Uterus (tissue), 4 donors: ENCODE results near the gene CTDSP2. TPM values are rescaled to one million over a fixed set of nuclear protein-coding genes. Genes with fewer than 3 reads are reported as not detected.

Experiments used
- DNase-seq, 2 donors: peaks; one replicate each; pipeline ENCODE4 v3.0.0-alpha.2; 2019 to 2020
- H3K27ac ChIP-seq, 2 donors: fragments of 200-600 bp; sonication (generic); 1 replicate in 1 of 2; 2 replicates in 1 of 2; pipeline ENCODE4 v1.5.1; 2016 to 2018
- H3K27me3 ChIP-seq, 2 donors: fragments of 200-600 bp; sonication (generic); one replicate each; pipeline ENCODE4 v1.5.1; 2018 to 2019; ENCODE audit warnings: control low read depth in 1 of 2
- H3K36me3 ChIP-seq, 2 donors: fragments of 200-600 bp; sonication (generic); one replicate each; pipeline ENCODE4 v1.5.1; 2019; ENCODE audit warnings: control low read depth in 1 of 2
- H3K4me1 ChIP-seq, 2 donors: fragments of 200-600 bp; sonication (generic); one replicate each; pipeline ENCODE4 v1.5.1; 2018 to 2019; ENCODE audit warnings: control low read depth in 1 of 2
- H3K4me3 ChIP-seq, 2 donors: fragments of 200-600 bp; sonication (generic); 1 replicate in 1 of 2; 2 replicates in 1 of 2; pipeline ENCODE4 v1.5.1; 2018 to 2019; ENCODE audit warnings: mild to moderate bottlenecking in 1 of 2
- H3K9me3 ChIP-seq, 2 donors: fragments of 200-600 bp; sonication (generic); one replicate each; pipeline ENCODE4 v1.5.1; 2019; ENCODE audit warnings: control low read depth in 1 of 2
- CTCF ChIP-seq, 4 experiments: fragments of 200-600 bp in 2 of 4; fragments of 450-650 bp in 2 of 4; sonication (generic) in 2 of 4; IDR thresholded peaks; one replicate each; pipeline ENCODE4 v1.5.1; 2016 to 2019; ENCODE audit warnings: antibody characterized with exemption in 4 of 4, mild to moderate bottlenecking in 2 of 4, moderate library complexity in 1 of 4
- POLR2A ChIP-seq, 2 donors: fragments of 450-650 bp; IDR thresholded peaks; one replicate each; pipeline ENCODE4 v1.6.1; 2016; ENCODE audit warnings: antibody characterized with exemption in 2 of 2, mild to moderate bottlenecking in 1 of 2, moderate library complexity in 1 of 2
- intact Hi-C: fragments of 100-400 bp; cut with DNase I; formaldehyde crosslinking; loops from one replicate; pipeline ENCODE4 v1.15.1; 2023; ENCODE audit warnings: low total_unique reads
- total RNA-seq, 4 donors: library from RNA; depleted of rRNA in 3 of 4; stranded (reverse); fragments of >200 nt in 3 of 4; gene quantifications; one replicate each; pipeline versions ENCODE4 v1.1.0 to v1.2.4, GENCODE V29; 2014 to 2023
- donor health status: DM: yes; HTN: yes; CAD: no.

CTDSP2 gene
- total RNA-seq, 4 donors from 2014 or later = 66.2 to 212 (median 90.9) TPM

- intact Hi-C loops = no loop called here
- DNase-seq = peak; percentile 95 to 97
- Histone ChIP-seq H3K9me3 (no peaks in the 10 kb centered on the region), H3K27ac (peak within 1 kb of the TSS; percentile 67 to 73), H3K27me3 (no peaks in the 10 kb centered on the region), H3K4me1 (no peaks in the 10 kb centered on the region), H3K36me3 (no peaks in the 10 kb centered on the region), H3K4me3 (peak within 1 kb of the TSS; percentile 68 to 91)
- peak; percentile 93 to 98 (median 97) for TF ChIP-seq CTCF (IDR thresholded peaks at IDR 0.05)
- peak in 1 of 2 donors; percentile 54 for TF ChIP-seq POLR2A (IDR thresholded peaks at IDR 0.05)
Measured at GRCh38 chr12:57782608-57783465, 63.7 kb downstream of the CTDSP2 start, which contains the start of gene TSFM. Gene TSFM (plus strand): TSS chr12:57782787. CDS start chr12:57782802, 15 bp downstream.

- intact Hi-C loops = no loop called here
- H3K27ac ChIP-seq = no peak overlapping the region
Measured at GRCh38 chr12:57782243-57782607, 64.3 kb downstream of the CTDSP2 start.

GRCh38 chr12:57781801-57782200 lies 64.7 kb downstream of the CTDSP2 start:
- TF ChIP-seq CTCF (IDR thresholded peaks at IDR 0.05) (no peak), POLR2A (IDR thresholded peaks at IDR 0.05) (no peak)
- Histone ChIP-seq H3K9me3 (no peaks in the 10 kb centered on the region), H3K4me1 (no peaks in the 10 kb centered on the region), H3K27ac (no peak overlapping the region), H3K27me3 (no peaks in the 10 kb centered on the region), H3K36me3 (no peaks in the 10 kb centered on the region), H3K4me3 (no peak overlapping the region)
- DNase-seq = no peak
- intact Hi-C loops = no loop called here

More at GRCh38 chr12:57782243-57782607, 64.3 kb downstream of the CTDSP2 start:
- no peaks in the 10 kb centered on the region for H3K4me1 ChIP-seq
- TF ChIP-seq POLR2A (IDR thresholded peaks at IDR 0.05) (no peak), CTCF (IDR thresholded peaks at IDR 0.05) (no peak)
- no peaks in the 10 kb centered on the region for H3K9me3 ChIP-seq
- no peak for DNase-seq
- H3K4me3 ChIP-seq = peak overlapping the region in 1 of 2 donors; percentile 68
- H3K36me3 ChIP-seq = no peaks in the 10 kb centered on the region
- H3K27me3 ChIP-seq = no peaks in the 10 kb centered on the region

- H3K27ac ChIP-seq = no peak overlapping the region
- intact Hi-C loops = no loop called here
Measured at GRCh38 chr12:57781244-57781643, 65.3 kb downstream of the CTDSP2 start.

More at GRCh38 chr12:57781244-57781643, 65.3 kb downstream of the CTDSP2 start:
- DNase-seq = no peak
- no peaks in the 10 kb centered on the region for H3K9me3 ChIP-seq
- no peaks in the 10 kb centered on the region for H3K36me3 ChIP-seq
- no peaks in the 10 kb centered on the region for H3K27me3 ChIP-seq
- TF ChIP-seq CTCF (IDR thresholded peaks at IDR 0.05) = no peak
- no peaks in the 10 kb centered on the region for H3K4me1 ChIP-seq
- no peak overlapping the region for H3K4me3 ChIP-seq
